GM21367 (cell line): ENCODE measurements around the gene SYMPK.
A peak's percentile ranks its signal among the peaks of the same experiment; 100 is the strongest.
"Not testable (repeated sequence)": the region's sequence is repeated elsewhere in the genome, so short reads cannot be mapped to it uniquely, and the experiment has no call there.

ENCODE experiments used
- ATAC-seq: cut with Tn5 transposase; IDR thresholded peaks from one replicate; pipeline ENCODE4 v1.9.1; 2021; ENCODE audit not compliant: unreplicated experiment

Gene SYMPK

GRCh38 chr19:45809643-45810159, 53.2 kb downstream of the SYMPK start:
- ATAC-seq, result no peak

DNA sequence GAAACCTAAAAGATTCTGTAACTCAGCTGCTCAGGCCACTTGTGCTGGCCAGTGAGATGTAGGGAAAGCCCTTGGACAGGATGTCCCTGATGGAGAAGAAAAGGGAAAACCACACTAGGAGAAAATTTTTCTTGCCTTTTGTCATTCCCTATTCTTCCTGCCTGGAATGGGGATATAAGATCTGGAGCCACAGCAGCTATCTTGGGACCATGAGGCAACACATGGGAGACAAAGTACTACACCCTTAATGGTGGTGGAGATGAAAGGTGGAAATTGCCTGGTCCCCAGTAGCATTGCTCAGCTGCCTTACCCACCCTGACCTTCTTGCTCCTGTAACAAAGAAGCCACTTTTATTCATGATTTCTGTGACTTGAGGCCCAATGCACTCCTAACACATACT, 57.2 kb downstream of the SYMPK start:
- no peak for ATAC-seq

DNA sequence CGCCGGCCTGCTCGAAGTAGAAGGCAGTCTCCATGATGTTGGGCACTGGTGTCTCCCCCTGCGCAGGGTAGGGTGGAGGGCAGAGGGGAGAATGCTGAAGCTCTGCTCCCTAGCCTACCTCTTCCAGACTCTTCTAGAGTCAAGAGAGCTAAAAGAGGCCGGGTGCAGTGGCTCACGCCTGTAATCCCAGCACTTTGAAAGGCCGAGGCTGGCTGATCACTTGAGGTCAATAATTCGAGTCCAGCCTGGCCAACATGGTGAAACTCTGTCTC, 58.1 kb downstream of the SYMPK start:
- no peak for ATAC-seq

GRCh38 chr19:45804140-45804958, 58.6 kb downstream of the SYMPK start:
- ATAC-seq, result no peak

DNA sequence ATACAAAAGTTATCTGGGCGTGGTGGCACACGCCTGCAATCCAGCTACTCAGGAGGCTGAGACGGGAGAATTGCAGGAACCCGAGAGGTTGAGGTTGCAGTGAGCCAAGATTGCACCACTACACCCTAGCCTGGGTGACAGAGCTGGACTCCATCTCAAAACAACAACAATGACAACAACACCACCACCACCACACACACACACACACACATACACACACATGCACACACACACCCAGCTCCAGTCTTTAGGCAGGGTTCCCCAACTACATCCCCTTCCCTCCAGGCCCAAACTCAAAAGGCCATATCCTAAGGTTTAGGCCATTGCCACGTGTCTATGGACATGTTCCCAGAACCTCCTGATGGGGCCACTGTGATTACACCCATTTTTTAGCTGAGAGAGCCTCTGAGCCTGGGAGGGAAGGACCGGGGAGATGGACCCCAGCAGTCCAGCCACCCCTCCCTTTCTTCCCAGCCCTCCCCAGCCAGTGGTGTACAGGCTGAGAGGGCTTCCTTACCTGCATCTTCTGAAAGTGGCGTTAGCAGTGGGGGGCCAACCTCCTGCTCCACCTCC, 61.3 kb downstream of the SYMPK start:
- ATAC-seq, result no peak

DNA sequence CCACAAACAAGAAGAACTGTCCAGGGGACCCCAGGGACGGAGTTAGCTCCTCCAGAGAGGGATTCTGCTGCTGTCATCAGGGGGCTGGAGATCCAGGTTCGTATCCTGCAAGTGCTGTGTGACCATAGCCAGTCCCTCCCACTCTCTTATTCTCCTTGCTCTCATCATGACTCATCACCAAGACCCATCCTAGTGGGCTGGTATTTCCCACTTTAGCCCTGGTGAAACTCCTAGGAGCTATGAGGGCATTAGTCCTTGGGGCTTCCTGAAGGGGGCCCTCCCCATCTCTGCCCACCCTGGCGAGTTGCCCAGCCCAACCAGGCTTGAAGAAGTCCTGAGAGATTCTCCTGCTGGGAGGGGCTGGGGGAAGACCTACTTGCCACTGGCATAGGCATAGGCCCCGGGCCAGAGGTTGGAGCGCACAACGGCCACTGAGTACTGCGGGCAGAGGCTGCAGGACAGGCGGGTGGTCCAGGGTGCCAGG, 62.8 kb downstream of the SYMPK start:
- ATAC-seq, result no peak

GRCh38 chr19:45799541-45799940, 63.4 kb downstream of the SYMPK start:
- ATAC-seq, result not testable (repeated sequence)

DNA sequence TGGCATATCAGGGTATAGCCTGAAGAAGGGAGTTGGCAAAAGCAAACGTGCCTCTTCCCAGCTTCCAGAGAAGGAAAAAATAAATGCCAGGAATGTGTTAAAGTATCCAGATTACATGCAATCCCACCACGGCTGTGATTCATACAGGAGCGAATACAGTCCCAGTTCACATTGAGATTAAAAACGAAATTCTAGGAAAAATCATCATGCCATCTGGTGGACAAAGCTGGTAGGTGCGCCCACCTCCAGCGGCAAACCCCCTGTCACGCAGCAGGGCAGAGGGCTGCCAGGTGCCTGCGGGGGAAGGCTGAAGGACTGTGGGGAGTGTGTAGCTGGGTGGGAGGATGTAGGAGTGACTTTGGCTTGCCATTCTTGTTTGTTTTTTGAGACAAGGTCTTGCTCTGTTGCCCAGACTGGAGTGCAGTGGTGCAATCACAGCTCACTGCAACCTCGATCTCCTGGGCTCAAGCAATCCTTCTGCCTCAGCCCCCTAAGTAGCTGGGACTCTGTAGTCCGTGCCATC, 63.9 kb downstream of the SYMPK start:
- ATAC-seq, result peak; percentile 49

DNA sequence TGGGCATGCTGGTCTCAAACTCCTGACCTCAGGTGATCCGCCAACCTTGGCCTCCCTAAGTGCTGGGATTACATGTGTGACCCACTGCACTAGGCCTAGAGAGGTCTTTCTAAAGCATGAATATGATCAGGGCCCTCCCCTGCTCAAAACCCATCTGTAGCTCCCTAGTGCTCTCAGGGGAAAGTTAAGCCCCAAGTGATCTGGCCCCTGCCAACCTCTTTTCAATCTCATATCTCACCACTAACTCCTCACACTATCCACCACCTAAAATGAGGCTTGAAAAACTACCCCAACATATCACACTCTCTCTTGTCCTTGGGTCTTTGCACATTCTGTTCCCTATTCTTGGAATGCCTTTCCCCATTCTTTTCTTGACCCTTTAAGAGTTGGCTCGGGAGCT, 68.3 kb downstream of the SYMPK start:
- ATAC-seq, result no peak

DNA sequence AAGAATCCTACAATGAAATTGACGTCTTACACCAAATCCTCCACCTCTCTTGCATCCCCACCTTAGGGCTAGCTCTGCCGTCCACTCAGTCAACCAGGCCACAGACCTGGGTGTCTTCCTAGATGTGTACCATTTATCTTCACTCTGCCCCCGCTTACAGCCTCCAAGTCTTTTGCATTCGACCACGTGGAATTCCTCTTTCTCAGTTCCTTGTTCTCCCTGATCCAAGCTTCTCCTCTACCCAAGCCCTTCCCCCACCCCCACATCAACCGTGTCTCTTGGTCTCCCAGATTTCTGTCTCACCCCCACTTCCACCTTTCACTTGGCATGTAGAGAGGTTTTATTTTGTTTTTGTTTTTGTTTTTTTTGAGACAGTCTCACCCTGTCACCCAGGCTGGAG, 69.1 kb downstream of the SYMPK start:
- ATAC-seq, result no peak

DNA sequence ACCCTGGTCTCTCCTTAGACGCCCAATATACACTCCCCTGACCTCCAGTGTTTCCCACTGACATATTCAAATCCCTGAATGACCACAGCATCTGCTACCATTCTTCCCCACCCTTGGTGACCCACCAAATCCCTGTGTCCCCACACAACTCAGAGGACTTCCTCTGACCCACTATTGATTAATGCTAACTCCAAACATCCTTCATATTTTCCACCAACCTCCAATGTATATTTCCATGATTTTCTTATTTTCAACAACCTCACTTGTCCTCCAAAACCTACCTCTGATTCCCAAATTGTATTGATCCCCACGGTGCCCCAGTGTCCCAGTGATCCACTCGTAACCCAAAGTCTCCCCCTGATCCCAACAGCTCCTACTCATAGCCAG, 69.8 kb downstream of the SYMPK start:
- ATAC-seq, result no peak

- peak; percentile 87 for ATAC-seq
Measured at GRCh38 chr19:45792470-45793177, 70.3 kb downstream of the SYMPK start, which contains the start of gene DMWD. Gene DMWD, minus strand, starts transcription at chr19:45792845. Its CDS starts 89 bp downstream, at chr19:45792756.

GRCh38 chr19:45791744-45792469, 71.0 kb downstream of the SYMPK start:
- peak; percentile 16 for ATAC-seq

GRCh38 chr19:45790942-45791341, 72.0 kb downstream of the SYMPK start:
- ATAC-seq, result no peak

GRCh38 chr19:45789035-45789786, 73.7 kb downstream of the SYMPK start:
- ATAC-seq, result no peak

GRCh38 chr19:45786533-45786894, 76.4 kb downstream of the SYMPK start:
- no peak for ATAC-seq

GRCh38 chr19:45785781-45786532, 77.0 kb downstream of the SYMPK start:
- no peak for ATAC-seq

GRCh38 chr19:45785097-45785496, 77.8 kb downstream of the SYMPK start:
- ATAC-seq, result no peak

- no peak for ATAC-seq
Measured at GRCh38 chr19:45784096-45784495, 78.9 kb downstream of the SYMPK start.
